Keratinocyte (primary cell): ENCODE measurements around the gene NXNL1.

Source experiments
- CTCF ChIP-seq, 3 experiments: IDR thresholded peaks in 1 of 3; conservative IDR thresholded peaks in 1 of 3; optimal IDR thresholded peaks in 1 of 3; 2 replicates in 2 of 3; 3 replicates in 1 of 3; pipeline versions ENCODE3 to v1.5.1; 2011; ENCODE audit warnings: low read length in 3 of 3, mild to moderate bottlenecking in 3 of 3, moderate library complexity in 2 of 3, control low read depth in 1 of 3, inconsistent platforms in 1 of 3; ENCODE audit not compliant: insufficient read depth in 2 of 3; ENCODE audit errors: extremely low read depth in 1 of 3
- EZH2 ChIP-seq: IDR thresholded peaks from one replicate; pipeline ENCODE4 v1.6.1; 2012; ENCODE audit warnings: inconsistent platforms, mild to moderate bottlenecking, low read length, moderate library complexity

GRCh38 chr19:17491287-17491686 lies 30.6 kb upstream of the NXNL1 start:
- no peak for TF ChIP-seq CTCF (optimal IDR thresholded peaks at IDR 0.05 in 1 of 3, IDR thresholded peaks at IDR 0.05 in 1 of 3, conservative IDR thresholded peaks at IDR 0.05 in 1 of 3; ENCODE audit: extremely low read depth in 1 of 3, insufficient read depth in 2 of 3, low read length in 3 of 3)
- no peak for TF ChIP-seq EZH2
